Activated CD4-positive, CD25-positive, alpha-beta regulatory T cell (primary cell): ENCODE measurements around the gene BACH1.
"Not testable (repeated sequence)": the region's sequence is repeated elsewhere in the genome, so short reads cannot be mapped to it uniquely, and the experiment has no call there.

Source experiments
- DNase-seq, 4 experiments: peaks; one replicate each; lab custom pipeline; 2025; lab: John Stamatoyannopoulos, UW

BACH1 gene

GRCh38 chr21:29298348-29299045 is at the start of gene BACH1:
BACH1 (plus strand) TSS chr21:29298922; CDS start chr21:29321281, 22,359 bp downstream.
- DNase-seq: peak; percentile 71 to 80 (median 78)

- DNase-seq: not testable (repeated sequence)
Observed at GRCh38 chr21:29249289-29249688, 49.4 kb upstream of the BACH1 start.

- no peak for DNase-seq
Observed at GRCh38 chr21:29250636-29251035, 48.1 kb upstream of the BACH1 start.

GRCh38 chr21:29253861-29254260 is 44.9 kb upstream of the BACH1 start:
- not testable (repeated sequence) for DNase-seq

DNA sequence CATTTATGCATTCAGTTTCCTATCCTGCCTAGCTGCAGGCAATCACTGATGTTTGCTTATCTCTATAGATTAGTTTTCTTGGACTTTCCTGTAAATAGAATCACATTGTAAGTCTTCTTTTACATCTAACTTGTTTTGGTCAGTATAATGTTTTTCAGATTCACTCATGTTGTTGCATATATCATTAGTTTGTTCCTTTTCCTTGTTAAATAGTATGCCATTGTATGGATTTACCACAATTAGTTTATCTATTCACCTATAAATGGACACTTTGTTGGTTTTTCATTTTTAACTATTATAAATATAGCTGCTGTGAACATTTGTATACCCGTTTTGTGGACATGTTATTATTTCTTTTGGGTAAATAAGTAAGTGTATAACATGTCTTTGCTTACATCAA is 44.2 kb upstream of the BACH1 start:
- no peak for DNase-seq

DNA sequence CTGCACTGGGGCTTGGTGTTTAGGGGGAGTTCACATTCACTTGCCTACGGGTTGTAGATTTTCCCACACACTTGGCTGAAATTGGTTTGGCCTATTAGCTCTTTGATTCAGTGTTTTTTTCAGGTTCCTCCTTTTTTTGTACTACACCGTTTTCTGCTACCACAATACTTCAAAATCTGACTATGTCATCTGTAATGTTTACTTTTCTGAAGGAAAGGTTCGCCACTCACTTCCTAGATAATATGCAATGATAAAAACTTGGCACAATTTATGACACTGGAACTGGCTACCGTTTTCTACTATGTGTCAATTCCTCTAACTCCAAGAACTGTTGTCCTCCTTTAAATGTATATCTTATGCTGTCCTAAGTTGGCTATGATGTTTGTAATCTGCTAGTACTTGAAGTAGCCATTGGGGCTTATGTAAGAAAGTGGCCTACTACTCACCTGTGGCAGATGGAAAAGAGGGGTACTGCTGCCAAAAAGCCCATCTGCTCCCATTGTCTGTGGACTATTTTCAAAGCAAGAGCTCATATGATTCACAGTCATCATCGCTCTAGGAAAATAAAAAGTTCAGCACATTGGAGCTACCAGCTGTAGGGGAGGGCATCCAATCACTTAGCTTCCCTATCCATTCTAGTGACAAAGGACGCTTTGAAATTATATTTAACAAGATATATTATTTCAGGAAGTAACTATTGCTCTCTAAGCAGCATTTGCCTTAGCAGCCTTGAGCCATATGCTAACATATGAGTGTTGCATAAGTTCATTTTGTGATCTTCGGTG is 42.4 kb upstream of the BACH1 start:
- DNase-seq: no peak

- no peak for DNase-seq
Observed at GRCh38 chr21:29257701-29258100, 41.0 kb upstream of the BACH1 start.

- DNase-seq: no peak
Observed at GRCh38 chr21:29258626-29259338, 39.9 kb upstream of the BACH1 start.

- DNase-seq: no peak
Observed at GRCh38 chr21:29260461-29260860, 38.3 kb upstream of the BACH1 start.

GRCh38 chr21:29261555-29262540 is 36.9 kb upstream of the BACH1 start:
- no peak for DNase-seq

GRCh38 chr21:29264721-29265120 is 34.0 kb upstream of the BACH1 start:
- DNase-seq: no peak

GRCh38 chr21:29265690-29266479 is 32.8 kb upstream of the BACH1 start:
- DNase-seq: no peak

DNA sequence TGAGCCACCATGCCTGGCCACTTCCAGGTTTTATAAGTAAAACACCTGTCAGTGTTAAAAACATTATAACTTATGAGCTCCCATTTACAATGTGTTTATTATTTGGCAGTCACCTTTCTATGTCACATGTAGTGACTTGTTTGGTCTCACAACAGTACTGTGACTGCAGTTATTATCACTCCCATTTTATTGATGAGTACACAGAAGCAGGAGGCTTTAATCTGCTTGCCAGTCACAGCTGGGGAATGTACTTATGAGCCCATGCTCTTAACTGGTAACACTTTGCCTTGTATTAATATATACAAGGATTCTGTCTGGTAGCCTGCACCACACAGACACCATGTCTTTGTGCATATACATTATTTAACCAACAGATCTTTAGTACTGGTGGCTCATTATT is 31.1 kb upstream of the BACH1 start:
- DNase-seq: no peak

- no peak for DNase-seq
Observed at GRCh38 chr21:29271927-29272333, 26.8 kb upstream of the BACH1 start.

- no peak for DNase-seq
Observed at GRCh38 chr21:29277442-29277841, 21.3 kb upstream of the BACH1 start.

DNA sequence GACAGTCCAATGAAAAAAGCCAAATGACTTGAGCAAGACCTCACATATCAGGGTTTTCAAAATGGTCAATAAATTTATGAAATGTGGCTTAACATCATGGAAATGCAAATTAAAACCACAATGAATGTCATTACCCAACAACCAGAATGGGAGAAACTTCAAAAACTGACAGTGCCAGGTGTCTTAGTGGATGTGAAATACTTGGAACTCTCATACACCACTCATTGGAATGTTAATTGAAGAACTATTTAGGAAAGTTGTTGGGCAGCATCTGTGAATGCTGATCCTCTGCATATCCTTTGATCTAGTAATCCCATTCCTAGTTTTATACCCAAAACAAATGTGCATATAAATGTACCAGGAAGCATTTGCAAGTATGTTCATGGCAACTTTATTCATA is 19.2 kb upstream of the BACH1 start:
- DNase-seq: no peak

- not testable (repeated sequence) for DNase-seq
Observed at GRCh38 chr21:29281801-29282200, 16.9 kb upstream of the BACH1 start.

- DNase-seq: no peak
Observed at GRCh38 chr21:29287383-29287782, 11.3 kb upstream of the BACH1 start.

GRCh38 chr21:29288239-29288638 is 10.5 kb upstream of the BACH1 start:
- DNase-seq: no peak

DNA sequence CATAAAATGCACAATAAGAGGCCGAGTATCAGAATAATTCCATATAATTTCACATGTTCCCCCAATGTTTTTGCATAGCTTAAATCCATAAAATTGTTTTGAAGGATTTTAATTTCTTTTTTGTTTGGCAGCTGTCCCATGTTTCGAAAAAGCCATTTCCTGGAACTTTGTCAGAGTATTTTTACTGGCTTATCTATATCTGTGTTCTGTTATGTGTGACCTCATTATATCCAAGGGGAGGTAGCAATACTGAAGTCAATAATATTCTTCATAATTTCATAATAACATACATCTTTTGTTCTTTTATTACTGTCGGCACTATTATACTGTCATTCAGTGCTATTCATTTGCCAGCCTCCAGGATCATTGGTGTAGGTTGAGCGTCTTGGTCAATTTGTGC is 9.4 kb upstream of the BACH1 start:
- no peak for DNase-seq

DNA sequence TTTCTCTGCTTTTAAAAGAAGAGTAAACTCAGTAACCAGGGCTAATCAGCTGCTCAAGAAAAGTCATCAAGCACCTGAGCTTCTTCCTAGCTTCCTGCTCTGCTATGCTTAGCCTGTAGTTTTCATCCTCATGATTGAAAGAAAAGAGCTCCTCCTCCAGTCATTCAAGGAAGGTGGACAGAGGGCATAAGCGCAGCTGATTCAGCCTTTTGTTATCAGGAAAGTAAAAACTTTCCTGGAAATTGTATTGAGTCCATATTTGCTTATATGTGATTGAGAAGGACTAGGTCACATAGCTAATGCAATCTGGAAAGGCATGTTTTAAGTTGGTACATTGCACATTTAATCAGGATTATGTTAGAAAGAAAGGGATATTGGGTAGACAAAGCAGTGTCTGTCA is 8.5 kb upstream of the BACH1 start:
- DNase-seq: no peak
